K562 (cell line): ENCODE measurements around the gene CNOT4.
A peak's percentile ranks its signal among the peaks of the same experiment; 100 is the strongest.

Experiments
- CEBPB ChIP-seq: fragments of 450-650 bp; IDR thresholded peaks from 2 replicates; pipeline ENCODE4 v1.6.1; 2016; ENCODE audit warnings: missing genetic modification characterization, missing compliant biosample characterization
- E2F8 ChIP-seq: fragments of 450-650 bp; IDR thresholded peaks from 2 replicates; pipeline ENCODE4 v1.7.1; 2018; ENCODE audit warnings: mild to moderate bottlenecking, low read depth; ENCODE audit not compliant: partially characterized antibody
- GABPA ChIP-seq: fragments of 200-800 bp; sonication (Bioruptor generic); conservative IDR thresholded peaks from 2 replicates; pipeline ENCODE4 v1.6.1; 2016; ENCODE audit warnings: low read depth, missing genetic modification characterization, missing compliant biosample characterization
- JUND ChIP-seq, 2 experiments: IDR thresholded peaks; 2 replicates in 1 of 2; 3 replicates in 1 of 2; pipeline ENCODE4 v1.6.1; 2011; ENCODE audit warnings: borderline replicate concordance in 2 of 2, low read depth in 2 of 2, low read length in 2 of 2, improper control_type of control experiment in 1 of 2, missing biosample characterization in 1 of 2, missing genetic modification characterization in 1 of 2, missing genetic modification reagents in 1 of 2
- NR2C1 ChIP-seq, 2 experiments: fragments of 450-650 bp; IDR thresholded peaks; 2 replicates each; pipeline ENCODE4 v1.6.1; 2017; ENCODE audit warnings: mild to moderate bottlenecking in 2 of 2, antibody characterized with exemption in 1 of 2, inconsistent platforms in 1 of 2, missing compliant biosample characterization in 1 of 2, missing genetic modification characterization in 1 of 2
- NR2C2 ChIP-seq, 2 experiments: fragments of 200-800 bp in 1 of 2; sonication (Bioruptor generic) in 1 of 2; sonication (generic) in 1 of 2; formaldehyde crosslinking in 1 of 2; IDR thresholded peaks; 2 replicates each; pipeline versions ENCODE4 v1.6.1 to v1.8.0; 2016 to 2022; ENCODE audit warnings: mild to moderate bottlenecking in 1 of 2, missing compliant biosample characterization in 1 of 2, missing genetic modification characterization in 1 of 2, missing genetic modification reagents in 1 of 2
- PHTF2 ChIP-seq: fragments of 250-450 bp; sonication (Bioruptor Pico); IDR thresholded peaks from 2 replicates; pipeline ENCODE4 v1.5.0; 2021; ENCODE audit warnings: mild to moderate bottlenecking
- POLR2A ChIP-seq: fragments of 450-650 bp; conservative IDR thresholded peaks from 2 replicates; pipeline ENCODE4 v1.6.1; 2016
- SMAD1 ChIP-seq: fragments of 150-350 bp; IDR thresholded peaks from 2 replicates; pipeline ENCODE4 v1.6.1; 2014; ENCODE audit warnings: low read length, low read depth; ENCODE audit not compliant: partially characterized antibody
- ZNF174 ChIP-seq: fragments of 250-450 bp; sonication (Bioruptor Pico); IDR thresholded peaks from 2 replicates; pipeline ENCODE4 v1.4.0; 2020; ENCODE audit warnings: mild to moderate bottlenecking
- ZNF384 ChIP-seq: IDR thresholded peaks from 2 replicates; pipeline ENCODE4 v1.6.1; 2012; ENCODE audit warnings: low read depth, low read length, improper control_type of control experiment
- ZNF551 ChIP-seq: fragments of 250-450 bp; sonication (Bioruptor Pico); IDR thresholded peaks from 2 replicates; pipeline ENCODE4 v1.5.0; 2021; ENCODE audit warnings: mild to moderate bottlenecking, moderate library complexity
- ZNF586 ChIP-seq: fragments of 450-650 bp; formaldehyde crosslinking; conservative IDR thresholded peaks from 2 replicates; pipeline ENCODE4 v1.4.0; 2020; ENCODE audit warnings: mild to moderate bottlenecking, moderate library complexity
- TF ChIP-seq, protein P1 (sequence below), 3 experiments: IDR thresholded peaks in 2 of 3; conservative IDR thresholded peaks in 1 of 3; 2 replicates each; pipeline ENCODE4 v1.5.1; 2011 to 2012; ENCODE audit warnings: low read length in 3 of 3, mild to moderate bottlenecking in 3 of 3, control low read depth in 2 of 3, improper control_type of control experiment in 1 of 3, inconsistent platforms in 1 of 3, low read depth in 1 of 3, mixed read lengths in 1 of 3, moderate library complexity in 1 of 3; ENCODE audit not compliant: insufficient read depth in 2 of 3

DNA sequence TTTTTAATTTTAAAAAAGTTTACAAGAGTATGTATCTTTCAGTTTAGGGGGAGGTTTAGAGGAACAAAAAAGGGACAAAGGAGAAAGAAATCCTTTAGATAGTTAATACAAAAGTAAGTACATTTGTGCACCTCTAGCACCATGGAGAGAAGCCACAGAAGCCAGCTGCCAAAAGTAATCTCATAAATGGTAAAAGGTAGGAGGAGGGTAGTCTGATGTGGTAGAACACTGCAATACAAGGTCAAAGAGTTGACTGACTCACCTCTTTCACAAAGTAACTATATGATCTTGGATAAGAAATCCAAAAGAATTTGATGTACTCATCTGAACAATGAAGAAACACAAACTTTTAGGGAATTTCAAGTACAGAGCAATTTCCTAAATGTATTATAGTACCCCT lies 68.1 kb downstream of the CNOT4 start:
- no peak for TF ChIP-seq PHTF2 (CRISPR knock-in tag)
- TF ChIP-seq, protein P1, sequence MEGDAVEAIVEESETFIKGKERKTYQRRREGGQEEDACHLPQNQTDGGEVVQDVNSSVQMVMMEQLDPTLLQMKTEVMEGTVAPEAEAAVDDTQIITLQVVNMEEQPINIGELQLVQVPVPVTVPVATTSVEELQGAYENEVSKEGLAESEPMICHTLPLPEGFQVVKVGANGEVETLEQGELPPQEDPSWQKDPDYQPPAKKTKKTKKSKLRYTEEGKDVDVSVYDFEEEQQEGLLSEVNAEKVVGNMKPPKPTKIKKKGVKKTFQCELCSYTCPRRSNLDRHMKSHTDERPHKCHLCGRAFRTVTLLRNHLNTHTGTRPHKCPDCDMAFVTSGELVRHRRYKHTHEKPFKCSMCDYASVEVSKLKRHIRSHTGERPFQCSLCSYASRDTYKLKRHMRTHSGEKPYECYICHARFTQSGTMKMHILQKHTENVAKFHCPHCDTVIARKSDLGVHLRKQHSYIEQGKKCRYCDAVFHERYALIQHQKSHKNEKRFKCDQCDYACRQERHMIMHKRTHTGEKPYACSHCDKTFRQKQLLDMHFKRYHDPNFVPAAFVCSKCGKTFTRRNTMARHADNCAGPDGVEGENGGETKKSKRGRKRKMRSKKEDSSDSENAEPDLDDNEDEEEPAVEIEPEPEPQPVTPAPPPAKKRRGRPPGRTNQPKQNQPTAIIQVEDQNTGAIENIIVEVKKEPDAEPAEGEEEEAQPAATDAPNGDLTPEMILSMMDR (IDR thresholded peaks at IDR 0.05 in 2 of 3, conservative IDR thresholded peaks at IDR 0.05 in 1 of 3; ENCODE audit: insufficient read depth in 2 of 3, low read depth in 1 of 3, low read length in 3 of 3): no peak
- no peak for TF ChIP-seq CEBPB (tag)
- TF ChIP-seq NR2C2 (CRISPR knock-in tag; IDR thresholded peaks at IDR 0.05): no peak
- TF ChIP-seq NR2C2 (tag; IDR thresholded peaks at IDR 0.05): no peak
- TF ChIP-seq E2F8: no peak
- TF ChIP-seq GABPA (tag): no peak
- TF ChIP-seq NR2C1 (IDR thresholded peaks at IDR 0.05): no peak
- TF ChIP-seq NR2C1 (tag; IDR thresholded peaks at IDR 0.05): no peak
- no peak for TF ChIP-seq ZNF174 (CRISPR knock-in tag)
- no peak for TF ChIP-seq POLR2A
- TF ChIP-seq JUND (IDR thresholded peaks at IDR 0.05; ENCODE audit: borderline replicate concordance, low read depth, low read length): peak; percentile 24; the same call in 1 of the 2 replicates
- TF ChIP-seq JUND (tag; IDR thresholded peaks at IDR 0.05; ENCODE audit: borderline replicate concordance, low read depth, low read length): no peak
- no peak for TF ChIP-seq ZNF551 (CRISPR knock-in tag)
- TF ChIP-seq ZNF586: no peak
- no peak for TF ChIP-seq ZNF384
- TF ChIP-seq SMAD1: no peak
